ENCODE measurements around the gene ELMO1. TPM values are rescaled to one million over a fixed set of nuclear protein-coding genes. Genes with fewer than 3 reads are reported as not detected.

ELMO1 gene
- total RNA-seq, 1 donor, result 508 TPM

DNA sequence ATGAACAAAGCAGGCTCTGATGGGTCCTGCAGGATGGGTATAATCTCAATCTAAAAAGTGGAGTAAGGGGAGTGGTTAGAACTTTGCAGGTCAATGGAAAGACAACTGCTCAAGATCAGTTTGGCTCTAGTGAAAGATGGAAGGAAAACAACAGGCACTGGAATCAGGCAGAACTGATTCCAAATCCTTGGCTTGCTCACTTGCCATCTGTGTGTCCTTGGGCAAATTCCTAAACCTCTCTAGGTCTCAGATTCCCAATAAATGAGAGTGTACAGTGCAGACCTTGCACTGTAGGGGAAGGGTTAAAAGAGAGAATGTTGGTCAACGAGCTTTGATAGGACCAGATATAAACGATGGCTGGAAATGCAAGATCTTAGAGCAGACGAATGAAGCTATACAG is 538.3 kb downstream of the ELMO1 start:
- DNase-seq (ENCODE audit: low read depth in 2 of 3, low spot score in 2 of 3), result no peak

DNA sequence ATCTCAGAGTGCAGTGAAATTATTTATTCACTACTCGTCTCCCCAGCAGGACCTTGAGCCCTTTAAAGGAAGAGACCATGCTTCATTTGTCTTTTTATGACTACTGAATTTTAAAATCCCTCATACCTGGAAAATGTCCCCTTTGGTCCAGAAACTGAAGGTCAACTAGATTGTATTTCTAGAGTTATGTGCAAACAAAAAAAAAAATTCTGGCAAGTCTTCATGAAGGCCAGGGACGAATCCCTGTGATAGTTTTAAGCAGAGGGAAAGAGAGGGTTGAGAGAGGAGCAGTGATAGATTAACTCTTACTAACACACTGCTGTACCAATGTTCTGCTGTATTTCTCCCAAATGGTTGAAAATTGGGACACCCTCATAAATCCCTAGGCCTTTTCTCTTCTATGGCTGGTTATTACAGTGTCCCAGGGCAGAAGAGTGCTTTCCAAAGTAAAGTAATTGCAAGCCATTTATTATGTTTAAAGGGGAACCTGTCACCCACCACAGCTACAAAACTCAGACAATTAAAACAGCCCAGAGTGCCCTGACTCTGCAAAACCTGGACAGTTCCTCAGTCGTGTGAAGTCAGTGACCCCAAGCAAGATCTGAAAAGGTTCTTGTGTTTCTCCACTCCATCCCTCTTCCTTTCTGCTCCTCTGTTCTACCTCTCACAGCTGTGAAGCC is 541.6 kb downstream of the ELMO1 start:
- peak in 1 of 3 donors; percentile 18 for DNase-seq (ENCODE audit: low read depth in 2 of 3, low spot score in 2 of 3)

DNA sequence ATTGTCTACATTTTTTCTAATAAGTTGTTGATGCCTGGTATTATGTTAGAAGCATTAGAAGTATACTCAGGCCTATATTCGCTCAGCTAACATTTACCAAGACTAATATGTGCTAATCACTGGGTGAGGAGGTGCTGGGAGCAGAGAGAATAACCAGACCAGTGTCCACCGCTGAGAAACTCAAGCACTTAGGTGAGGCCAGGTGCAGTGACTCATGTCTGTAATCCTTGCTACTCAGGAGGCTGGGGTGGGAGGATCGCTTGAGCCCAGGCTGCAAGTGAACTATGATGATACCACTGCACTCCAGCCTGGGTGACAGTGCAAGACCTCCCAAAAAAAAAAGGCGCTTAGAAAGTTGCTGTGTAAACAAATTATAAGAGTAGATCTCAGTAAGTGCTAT is 542.2 kb downstream of the ELMO1 start:
- no peak for DNase-seq (ENCODE audit: low read depth in 2 of 3, low spot score in 2 of 3)

DNA sequence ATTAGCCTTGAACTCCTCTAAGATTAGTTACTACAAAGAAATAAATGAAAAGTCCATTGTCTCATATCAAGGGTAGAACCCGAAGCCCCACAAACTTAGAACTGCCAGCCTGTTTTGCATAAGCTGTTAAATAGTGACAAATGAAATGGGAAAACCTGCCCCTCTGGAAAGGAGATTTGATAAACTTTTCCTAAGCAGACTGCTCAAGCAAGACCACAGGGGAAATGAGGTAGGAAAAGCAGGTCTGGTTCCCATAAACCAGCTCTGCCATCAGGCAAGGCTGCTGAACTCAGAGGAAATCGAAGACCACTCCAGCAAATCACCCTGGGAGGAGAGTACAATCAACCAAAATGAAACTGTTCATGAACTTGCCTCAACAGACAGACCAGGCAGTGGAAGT is 542.8 kb downstream of the ELMO1 start:
- no peak for DNase-seq (ENCODE audit: low read depth in 2 of 3, low spot score in 2 of 3)

DNA sequence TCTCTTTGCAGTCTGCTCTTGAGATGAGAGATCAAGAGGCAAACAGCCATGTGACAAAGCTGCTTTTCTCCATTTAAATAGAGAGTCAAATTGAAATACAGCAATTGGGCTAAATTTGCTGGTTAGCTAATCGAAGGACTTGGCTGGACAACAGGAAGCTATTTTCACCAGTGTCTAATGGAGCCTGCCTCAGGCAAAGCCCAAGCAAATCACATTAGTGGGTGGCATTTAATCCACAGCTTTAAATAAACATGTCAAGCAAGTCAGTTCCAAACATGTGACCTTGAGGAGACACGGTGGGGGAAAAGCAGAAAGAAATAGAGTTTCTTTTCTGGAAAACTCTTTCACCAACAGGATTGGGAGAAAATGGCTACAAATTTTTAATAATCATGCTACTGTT is 543.9 kb downstream of the ELMO1 start:
- DNase-seq (ENCODE audit: low read depth in 2 of 3, low spot score in 2 of 3), result no peak

DNA sequence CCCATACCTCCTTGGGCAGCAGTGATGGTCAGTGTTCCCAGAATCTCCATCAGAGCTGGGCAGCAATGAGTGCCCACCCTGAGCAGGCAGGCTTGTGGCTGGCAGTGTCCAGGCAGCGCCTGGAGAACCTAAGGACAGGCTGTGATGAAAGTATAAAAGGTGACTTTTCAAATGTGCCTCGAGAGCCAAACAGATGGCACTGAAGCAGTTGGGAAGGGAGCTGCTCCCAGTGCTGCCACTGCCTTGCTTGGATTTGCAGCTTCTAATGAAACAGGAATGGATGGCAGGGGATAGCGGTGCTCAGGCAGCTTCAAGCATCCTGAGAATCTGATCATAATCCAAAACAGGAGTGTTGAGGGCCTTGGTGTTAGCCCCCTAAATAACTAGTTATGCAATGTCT is 544.6 kb downstream of the ELMO1 start:
- DNase-seq (ENCODE audit: low read depth in 2 of 3, low spot score in 2 of 3), result no peak

DNA sequence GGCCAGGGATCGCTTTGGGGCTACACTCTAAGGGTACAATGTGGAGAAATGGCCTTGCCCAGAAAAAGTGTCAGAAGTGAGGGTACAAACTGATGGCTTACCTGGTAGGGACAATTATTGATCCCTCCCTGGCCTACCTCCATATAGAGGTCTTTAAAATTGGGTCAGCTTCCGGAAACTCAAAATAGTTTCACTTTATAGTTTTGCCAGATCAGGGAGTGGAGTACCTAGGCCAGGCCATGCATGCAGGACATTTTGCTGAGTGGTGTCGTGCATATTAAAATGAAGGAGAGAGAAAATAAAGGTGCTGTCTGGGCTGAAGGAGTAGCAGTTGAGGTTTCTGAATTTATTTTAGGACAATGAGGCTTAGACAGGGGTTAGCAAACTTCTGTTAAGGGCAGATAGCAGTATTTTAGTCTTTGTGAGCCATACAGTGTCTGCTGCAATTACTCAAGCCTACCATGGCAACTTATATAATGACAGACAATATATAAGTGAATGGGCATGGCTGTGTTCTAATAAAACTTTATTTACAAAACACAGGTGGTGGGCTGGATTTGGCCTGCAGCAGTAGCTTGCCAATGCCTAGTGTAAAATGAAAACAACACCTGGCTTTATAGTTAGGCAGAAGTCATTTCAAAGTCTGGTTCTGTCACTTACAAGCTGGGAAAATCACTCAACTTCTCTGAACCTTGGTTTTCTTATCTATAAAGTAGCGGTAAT is 547.5 kb downstream of the ELMO1 start:
- DNase-seq (ENCODE audit: low read depth in 2 of 3, low spot score in 2 of 3), result no peak

DNA sequence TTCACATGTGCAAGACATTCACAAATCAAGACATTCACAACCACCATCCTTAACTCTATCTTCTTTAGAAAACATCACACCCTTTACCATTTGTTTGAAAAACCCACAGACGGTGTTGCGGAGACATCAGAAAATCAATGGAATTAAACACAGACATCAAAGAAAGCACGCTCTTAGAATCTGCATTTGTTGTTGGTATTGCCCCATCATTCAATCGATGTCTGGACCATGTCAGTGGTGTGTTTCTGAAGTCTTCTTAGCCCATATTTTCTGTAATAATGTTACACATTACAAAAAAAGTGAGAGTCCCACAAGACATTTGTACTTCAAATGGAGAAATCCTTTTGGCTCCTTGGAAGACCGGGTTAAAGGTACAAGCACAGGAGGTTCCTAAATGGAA is 550.5 kb downstream of the ELMO1 start:
- no peak for DNase-seq (ENCODE audit: low read depth in 2 of 3, low spot score in 2 of 3)

DNA sequence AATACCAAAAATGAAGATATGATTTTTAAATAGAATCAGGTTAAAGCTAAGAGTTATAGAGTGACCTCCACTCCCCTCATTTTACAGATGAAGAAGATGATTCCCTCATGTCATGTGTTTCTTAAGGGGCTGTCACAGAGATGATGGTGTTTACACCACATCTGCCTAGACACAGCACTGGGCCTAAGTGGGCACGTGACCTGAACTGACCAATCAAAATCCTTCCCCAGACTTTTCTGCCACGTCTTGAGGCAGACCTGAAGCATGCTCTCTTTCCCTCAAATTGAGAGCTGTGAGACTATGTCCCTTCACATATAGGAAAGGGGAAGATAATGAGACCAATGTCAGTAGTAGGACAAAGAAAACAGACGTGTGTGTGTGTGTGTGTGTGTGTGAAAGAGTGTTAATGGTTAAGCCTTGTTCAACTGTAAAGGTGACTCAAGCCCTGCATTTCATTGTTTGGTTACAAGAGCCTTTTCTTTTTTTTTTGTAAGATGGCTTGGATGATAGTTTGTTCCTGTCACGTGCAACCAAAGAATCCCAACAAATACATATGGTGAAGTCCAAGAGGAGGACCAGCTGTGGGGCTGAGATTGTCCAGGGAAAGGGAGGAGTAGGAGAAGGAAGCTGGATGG is 551.6 kb downstream of the ELMO1 start:
- DNase-seq (ENCODE audit: low read depth in 2 of 3, low spot score in 2 of 3), result no peak

DNA sequence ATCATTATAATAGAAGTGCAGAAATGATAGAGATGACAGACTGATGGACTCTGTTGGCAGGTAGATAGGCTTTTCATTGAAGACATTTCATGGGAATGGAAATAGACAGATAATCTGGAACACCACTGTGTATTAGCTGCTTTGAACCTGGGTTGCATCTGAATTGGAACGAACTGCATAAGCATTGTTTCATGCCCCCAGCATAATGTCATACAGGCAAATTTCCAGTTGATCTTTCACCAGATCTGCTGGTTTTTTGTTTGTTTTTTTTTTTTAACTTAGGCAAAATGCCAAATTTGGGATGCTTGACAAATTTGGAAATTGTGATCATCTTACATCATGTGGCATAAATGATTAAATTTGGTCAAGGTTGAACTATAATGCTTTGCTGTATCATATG is 552.2 kb downstream of the ELMO1 start:
- no peak for DNase-seq (ENCODE audit: low read depth in 2 of 3, low spot score in 2 of 3)

DNA sequence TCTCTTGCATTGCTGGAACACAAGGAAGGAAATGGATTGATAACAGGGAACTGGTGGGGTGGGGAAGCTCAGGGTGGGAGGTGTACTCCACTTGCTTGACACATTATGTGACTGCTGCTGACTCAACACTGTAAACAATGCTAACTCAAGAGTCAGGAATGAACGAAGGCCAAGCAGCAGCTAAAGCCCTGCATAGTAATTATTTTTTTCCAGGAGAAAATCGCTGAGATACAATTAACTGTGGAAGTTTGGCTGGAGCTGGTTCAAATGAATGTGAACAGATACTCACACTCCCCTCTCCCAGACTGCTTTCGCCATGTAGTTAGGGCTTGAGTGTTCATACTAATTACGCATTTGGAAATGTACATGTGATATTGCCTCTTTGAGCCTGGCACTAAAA is 553.5 kb downstream of the ELMO1 start:
- DNase-seq (ENCODE audit: low read depth in 2 of 3, low spot score in 2 of 3), result no peak

DNA sequence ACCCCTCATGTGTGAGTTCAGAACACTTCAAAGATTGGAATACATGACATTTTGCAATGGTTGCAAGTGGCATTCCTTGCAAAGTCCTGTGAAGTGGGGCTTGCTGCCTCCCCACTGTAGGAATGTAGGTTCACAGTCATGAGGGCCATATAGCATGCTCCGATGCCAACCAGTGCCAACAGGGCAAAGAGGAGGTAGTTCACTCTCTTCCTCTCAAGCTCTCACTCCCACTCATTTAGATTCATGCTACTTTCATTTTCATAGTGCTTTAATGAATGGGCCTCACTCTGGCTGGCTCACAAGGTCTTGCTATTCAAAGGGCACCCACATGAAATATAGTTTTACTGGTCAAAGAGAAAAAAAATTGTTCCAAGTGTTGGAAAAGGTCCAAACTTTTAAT is 554.5 kb downstream of the ELMO1 start:
- no peak for DNase-seq (ENCODE audit: low read depth in 2 of 3, low spot score in 2 of 3)

DNA sequence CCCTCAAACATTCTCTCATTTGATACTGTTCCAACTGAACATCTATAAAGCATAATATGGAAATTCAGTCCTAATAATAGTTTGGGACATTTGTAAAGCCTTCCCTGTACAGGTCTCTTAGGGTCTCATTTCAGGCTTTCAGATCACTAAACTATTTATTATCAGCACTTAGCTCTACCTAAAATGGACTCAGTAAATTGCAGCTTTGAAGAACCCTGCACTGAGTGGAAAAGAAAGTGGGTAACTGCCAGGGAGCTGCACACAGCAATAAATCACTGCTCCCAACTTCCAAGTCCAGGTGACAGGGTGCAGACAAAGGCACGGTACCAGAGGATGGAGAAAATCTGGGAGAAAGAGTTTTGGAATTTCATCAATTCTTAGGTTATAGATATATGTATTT is 559.5 kb downstream of the ELMO1 start:
- no peak for DNase-seq (ENCODE audit: low read depth in 2 of 3, low spot score in 2 of 3)

DNA sequence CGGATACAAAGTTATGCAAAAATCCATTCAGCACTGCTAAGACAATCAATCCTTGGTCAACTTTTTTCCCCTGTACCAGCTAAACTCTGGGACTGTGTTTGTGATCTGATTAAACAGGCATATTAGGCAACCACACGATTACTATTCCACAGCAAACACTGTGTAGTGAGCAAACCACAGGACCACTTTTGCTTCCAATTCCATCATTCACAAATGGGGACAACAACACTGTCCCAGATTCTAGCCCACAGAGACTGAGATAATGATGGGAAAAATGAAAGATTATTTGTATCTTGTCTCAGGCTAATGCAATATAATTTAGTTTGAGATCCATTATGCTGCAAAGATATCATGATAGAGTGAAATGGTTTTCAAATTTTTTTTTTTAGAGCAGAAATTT is 560.7 kb downstream of the ELMO1 start:
- no peak for DNase-seq (ENCODE audit: low read depth in 2 of 3, low spot score in 2 of 3)

DNA sequence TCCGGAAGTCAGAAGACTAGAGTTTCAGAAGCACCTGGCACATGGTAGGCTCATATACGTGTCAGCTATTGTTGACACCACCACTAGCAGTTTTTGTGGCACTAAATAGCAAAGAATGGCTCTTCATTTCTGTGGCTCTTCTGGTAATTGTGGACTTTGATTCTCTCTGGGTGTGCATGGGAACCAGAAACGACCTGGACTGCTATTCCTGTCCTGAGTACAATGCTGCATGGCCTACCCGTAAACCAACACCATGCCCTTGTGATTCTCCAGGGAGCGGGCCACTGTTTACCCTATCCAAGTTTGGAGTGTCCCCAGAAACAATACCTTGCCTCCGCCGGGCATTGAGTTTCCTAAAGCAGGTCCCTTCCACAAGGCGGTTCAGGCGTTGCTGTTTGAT is 561.4 kb downstream of the ELMO1 start:
- no peak for DNase-seq (ENCODE audit: low read depth in 2 of 3, low spot score in 2 of 3)

DNA sequence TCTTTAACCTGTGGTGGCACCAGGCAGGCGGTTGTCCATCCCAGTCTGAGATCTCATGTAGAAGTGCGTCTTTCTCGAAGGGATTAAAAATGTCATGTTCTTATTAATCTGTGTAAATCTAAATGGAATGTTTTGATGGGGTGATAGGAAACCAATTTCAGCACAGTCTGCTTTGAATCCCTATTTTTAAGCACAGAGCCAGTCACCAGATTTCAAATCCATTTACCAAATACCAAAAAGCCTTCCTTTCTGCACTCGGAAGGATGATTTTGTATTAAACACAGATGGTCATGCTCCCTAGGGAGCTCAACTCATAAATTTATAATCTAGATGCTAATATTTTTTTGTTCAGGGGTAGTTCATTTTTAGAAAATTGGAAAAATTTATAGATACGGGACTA is 563.8 kb downstream of the ELMO1 start:
- DNase-seq (ENCODE audit: low read depth in 2 of 3, low spot score in 2 of 3), result no peak

DNA sequence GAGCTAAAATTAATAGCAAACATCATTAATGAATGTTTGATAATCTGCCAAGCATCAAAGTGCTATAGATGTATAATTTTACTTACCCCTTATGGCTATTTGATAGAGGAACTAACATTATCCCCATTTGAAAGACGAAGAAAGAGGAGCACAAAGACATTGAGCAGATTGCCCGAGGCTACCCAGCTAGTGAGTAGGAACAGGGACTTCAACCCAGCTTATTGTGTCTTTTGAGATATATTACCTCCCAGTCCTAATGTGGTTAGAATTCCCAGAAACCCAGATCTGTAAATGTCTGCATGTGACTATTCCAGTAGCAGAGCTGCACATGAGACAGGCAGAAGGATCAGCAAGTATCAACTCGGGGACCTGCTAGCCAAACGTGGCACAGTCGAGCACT is 564.3 kb downstream of the ELMO1 start:
- no peak for DNase-seq (ENCODE audit: low read depth in 2 of 3, low spot score in 2 of 3)

DNA sequence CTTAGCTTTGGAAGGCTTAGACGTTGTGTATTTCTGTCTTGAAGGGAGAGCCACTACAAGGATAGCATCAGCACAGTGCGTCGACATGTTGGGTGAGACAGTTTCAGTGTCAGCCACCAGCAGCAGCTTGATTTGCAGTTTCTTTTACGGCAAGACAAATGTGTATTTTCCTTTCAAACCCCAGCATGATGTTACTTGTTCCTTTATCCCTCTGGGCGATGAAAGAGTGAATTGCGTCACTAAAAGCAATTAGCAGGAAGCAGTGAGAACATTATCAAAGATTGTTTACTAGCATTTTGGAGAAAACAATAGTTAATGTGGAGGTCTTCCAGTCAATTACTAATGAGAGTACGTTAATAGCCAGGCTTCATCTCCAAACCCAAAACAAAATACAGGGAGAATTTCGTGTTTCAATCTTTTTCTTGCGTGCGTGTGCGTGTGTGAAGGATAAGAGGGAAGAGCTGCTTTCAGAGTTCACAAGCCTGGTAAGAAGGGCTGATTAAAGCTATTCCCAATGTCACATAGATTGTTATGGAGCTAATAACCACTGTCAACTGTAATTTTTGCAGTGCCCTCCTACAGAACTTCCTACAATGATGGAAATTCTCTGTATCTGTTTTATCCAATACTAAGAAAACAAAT is 567.3 kb downstream of the ELMO1 start:
- DNase-seq (ENCODE audit: low read depth in 2 of 3, low spot score in 2 of 3), result no peak

DNA sequence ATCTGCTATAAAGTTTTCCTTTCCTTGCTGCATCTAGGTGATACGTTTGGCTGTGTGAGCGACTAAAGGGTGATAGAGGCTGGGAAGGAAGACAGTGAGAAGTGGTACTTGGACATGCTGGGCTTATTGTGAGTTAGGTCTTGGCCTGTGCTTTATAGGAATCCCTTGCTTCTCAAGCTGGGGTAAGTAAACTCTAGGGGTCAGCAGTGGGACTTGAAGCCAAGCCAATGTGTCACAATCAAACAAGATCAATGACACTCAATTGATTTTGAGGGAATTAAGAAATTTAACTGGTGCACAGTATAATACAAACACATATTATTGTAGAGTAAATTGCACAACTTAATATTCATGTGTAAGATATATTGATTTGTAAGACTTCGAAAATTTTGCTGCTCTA is 568.6 kb downstream of the ELMO1 start:
- DNase-seq (ENCODE audit: low read depth in 2 of 3, low spot score in 2 of 3), result no peak

DNA sequence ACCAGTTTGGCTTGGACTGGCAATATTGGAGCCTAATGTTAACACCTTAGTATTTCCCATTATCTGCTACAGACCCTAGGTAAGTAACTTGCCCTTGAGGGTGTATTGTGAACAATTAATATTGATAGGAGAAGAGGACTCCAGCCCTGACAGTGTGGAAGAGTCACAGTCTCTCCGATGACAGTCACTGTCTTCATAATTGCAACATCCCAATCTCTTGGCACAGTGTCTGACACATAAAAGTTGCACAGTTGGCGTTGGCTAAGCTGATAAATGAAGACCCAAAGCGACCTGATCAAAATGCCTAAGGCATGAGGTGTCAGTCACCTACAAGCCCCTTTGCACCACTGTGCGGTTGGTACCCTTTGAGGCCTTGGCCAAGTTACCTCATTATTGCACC is 569.6 kb downstream of the ELMO1 start:
- no peak for DNase-seq (ENCODE audit: low read depth in 2 of 3, low spot score in 2 of 3)

DNA sequence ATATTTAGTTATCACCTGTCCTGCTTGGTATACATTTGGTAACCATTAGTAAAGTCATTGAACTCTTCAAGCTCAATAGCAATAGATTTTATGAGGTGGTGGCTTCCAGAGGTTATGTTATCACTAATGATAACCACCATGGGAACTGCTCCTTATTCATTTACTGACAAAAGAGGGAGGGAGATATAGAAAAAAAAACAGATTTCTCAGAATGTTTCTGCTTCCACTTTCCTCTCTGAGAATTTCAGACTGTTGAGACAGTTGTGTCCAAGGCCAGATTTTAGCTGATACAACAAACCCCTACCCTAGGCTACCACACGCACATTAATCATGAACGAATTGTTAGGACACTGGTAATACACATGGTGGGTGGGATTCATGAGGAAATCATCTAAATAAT is 570.4 kb downstream of the ELMO1 start:
- no peak for DNase-seq (ENCODE audit: low read depth in 2 of 3, low spot score in 2 of 3)

DNA sequence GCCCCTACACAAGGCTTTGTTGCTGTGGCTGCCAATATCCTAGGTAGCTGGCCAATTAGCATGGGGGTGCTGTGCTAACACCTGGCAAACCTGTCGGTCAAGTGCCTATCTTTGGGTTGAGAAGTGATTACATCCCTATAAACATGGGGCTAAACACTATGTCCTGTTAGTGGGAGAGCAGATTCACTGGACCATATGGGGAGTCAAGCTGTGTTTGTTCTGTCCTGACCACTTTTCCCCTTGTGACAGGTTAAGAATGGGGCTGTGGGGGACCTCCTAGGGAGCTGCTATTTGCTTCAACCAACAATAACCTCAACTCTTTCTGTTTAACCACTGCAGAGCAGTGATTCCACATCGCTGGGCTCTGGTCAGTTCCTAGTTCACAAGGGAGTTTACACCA is 572.9 kb downstream of the ELMO1 start:
- no peak for DNase-seq (ENCODE audit: low read depth in 2 of 3, low spot score in 2 of 3)
